Measurements from ENCODE around the gene SF3A2. TPM values are rescaled to one million over a fixed set of nuclear protein-coding genes. Genes with fewer than 3 reads are reported as not detected.

SF3A2 gene
- total RNA-seq, 1 donor from 2014 or later: 28.7 TPM

- peaks cover 97% of the 10 kb centered on the region for H3K36me3 ChIP-seq
- TF ChIP-seq, protein P1, sequence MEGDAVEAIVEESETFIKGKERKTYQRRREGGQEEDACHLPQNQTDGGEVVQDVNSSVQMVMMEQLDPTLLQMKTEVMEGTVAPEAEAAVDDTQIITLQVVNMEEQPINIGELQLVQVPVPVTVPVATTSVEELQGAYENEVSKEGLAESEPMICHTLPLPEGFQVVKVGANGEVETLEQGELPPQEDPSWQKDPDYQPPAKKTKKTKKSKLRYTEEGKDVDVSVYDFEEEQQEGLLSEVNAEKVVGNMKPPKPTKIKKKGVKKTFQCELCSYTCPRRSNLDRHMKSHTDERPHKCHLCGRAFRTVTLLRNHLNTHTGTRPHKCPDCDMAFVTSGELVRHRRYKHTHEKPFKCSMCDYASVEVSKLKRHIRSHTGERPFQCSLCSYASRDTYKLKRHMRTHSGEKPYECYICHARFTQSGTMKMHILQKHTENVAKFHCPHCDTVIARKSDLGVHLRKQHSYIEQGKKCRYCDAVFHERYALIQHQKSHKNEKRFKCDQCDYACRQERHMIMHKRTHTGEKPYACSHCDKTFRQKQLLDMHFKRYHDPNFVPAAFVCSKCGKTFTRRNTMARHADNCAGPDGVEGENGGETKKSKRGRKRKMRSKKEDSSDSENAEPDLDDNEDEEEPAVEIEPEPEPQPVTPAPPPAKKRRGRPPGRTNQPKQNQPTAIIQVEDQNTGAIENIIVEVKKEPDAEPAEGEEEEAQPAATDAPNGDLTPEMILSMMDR (IDR thresholded peaks at IDR 0.05; ENCODE audit: borderline replicate concordance): no peak
- H3K27ac ChIP-seq (replicated peaks): no peak overlapping the region
- no peaks in the 10 kb centered on the region for H3K27me3 ChIP-seq (ENCODE audit: low read depth)
- DNase-seq: no peak
- no peaks in the 10 kb centered on the region for H3K9me3 ChIP-seq (replicated peaks)
- H3K4me3 ChIP-seq: no peak overlapping the region
- peaks cover 14% of the 10 kb centered on the region for H3K4me1 ChIP-seq
- intact Hi-C loops (cut with micrococcal nuclease): no loop called here
Observed at GRCh38 chr19:2223959-2224358, 12.7 kb upstream of the SF3A2 start.

GRCh38 chr19:2224754-2225349 is 11.8 kb upstream of the SF3A2 start:
- TF ChIP-seq, protein P1 (IDR thresholded peaks at IDR 0.05; ENCODE audit: borderline replicate concordance): no peak
- Histone ChIP-seq H3K9me3 (replicated peaks) (no peaks in the 10 kb centered on the region), H3K4me1 (peaks cover 14% of the 10 kb centered on the region), H3K4me3 (no peak overlapping the region), H3K27me3 (ENCODE audit: low read depth) (no peaks in the 10 kb centered on the region), H3K27ac (replicated peaks) (no peak overlapping the region), H3K36me3 (peaks cover 97% of the 10 kb centered on the region)
- DNase-seq: no peak
- intact Hi-C loops (cut with micrococcal nuclease): no loop called here

DNA sequence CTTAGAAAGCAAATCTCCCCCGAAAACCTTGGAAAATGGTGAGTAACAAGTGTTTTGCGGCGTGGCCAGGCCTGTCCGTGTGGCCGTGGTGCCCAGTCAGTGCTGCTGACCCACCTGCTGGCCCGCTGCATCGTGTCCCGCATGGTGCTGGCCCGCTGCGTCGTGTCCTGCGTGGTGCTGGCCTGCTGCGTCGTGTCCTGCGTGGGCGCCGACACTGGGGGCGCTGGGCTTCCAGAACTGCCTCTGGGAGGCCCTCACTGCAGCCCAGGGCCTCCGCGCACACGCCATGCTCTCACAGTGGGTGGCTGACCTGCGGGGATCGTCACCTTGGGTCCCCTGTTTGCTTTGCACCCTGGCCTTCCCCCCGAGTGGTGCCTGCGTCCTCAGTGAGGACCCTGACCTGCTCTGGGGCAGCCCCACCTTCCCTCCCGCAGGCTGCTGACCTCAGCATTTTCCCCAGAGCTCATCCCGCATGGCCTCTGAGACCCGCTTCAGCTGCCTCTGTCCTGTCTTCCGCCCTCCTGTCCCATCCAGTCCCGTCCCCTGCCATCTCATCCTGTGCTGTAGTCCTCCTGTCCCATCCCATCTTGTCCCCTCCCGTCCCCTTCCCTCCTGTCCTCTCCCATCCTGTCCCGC is 11.1 kb upstream of the SF3A2 start:
- TF ChIP-seq, protein P1 (IDR thresholded peaks at IDR 0.05; ENCODE audit: borderline replicate concordance): no peak
- intact Hi-C loops (cut with micrococcal nuclease): no loop called here
- Histone ChIP-seq H3K36me3 (peaks cover 97% of the 10 kb centered on the region), H3K4me1 (peaks cover 14% of the 10 kb centered on the region), H3K27ac (replicated peaks) (no peak overlapping the region), H3K27me3 (ENCODE audit: low read depth) (no peaks in the 10 kb centered on the region), H3K9me3 (replicated peaks) (no peaks in the 10 kb centered on the region), H3K4me3 (no peak overlapping the region)
- no peak for DNase-seq

DNA sequence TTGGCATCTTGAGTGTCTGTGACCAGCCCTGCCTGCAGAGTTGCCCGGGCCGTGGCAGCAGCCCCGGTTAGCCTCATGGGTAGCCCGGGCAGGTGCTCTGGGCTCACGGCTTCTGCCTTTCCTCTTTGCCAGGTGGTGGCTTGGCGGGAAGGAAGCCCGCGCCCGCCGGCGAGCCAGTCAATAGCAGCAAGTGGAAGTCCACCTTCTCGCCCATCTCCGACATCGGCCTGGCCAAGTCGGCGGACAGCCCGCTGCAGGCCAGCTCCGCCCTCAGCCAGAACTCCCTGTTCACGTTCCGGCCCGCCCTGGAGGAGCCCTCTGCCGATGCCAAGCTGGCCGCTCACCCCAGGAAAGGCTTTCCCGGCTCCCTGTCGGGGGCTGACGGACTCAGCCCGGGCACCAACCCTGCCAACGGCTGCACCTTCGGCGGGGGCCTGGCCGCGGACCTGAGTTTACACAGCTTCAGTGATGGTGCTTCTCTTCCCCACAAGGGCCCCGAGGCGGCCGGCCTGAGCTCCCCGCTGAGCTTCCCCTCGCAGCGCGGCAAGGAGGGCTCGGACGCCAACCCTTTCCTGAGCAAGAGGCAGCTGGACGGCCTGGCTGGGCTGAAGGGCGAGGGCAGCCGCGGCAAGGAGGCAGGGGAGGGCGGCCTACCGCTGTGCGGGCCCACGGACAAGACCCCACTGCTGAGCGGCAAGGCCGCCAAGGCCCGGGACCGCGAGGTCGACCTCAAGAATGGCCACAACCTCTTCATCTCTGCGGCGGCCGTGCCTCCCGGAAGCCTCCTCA is 10.4 kb upstream of the SF3A2 start:
- H3K36me3 ChIP-seq: peaks cover 91% of the 10 kb centered on the region
- H3K4me3 ChIP-seq: no peak overlapping the region
- no peak overlapping the region for H3K27ac ChIP-seq (replicated peaks)
- no peaks in the 10 kb centered on the region for H3K27me3 ChIP-seq (ENCODE audit: low read depth)
- H3K4me1 ChIP-seq: peaks cover 13% of the 10 kb centered on the region
- H3K9me3 ChIP-seq (replicated peaks): no peaks in the 10 kb centered on the region
- intact Hi-C loops (cut with micrococcal nuclease): no loop called here
- TF ChIP-seq, protein P1 (IDR thresholded peaks at IDR 0.05; ENCODE audit: borderline replicate concordance): no peak
- DNase-seq: no peak

DNA sequence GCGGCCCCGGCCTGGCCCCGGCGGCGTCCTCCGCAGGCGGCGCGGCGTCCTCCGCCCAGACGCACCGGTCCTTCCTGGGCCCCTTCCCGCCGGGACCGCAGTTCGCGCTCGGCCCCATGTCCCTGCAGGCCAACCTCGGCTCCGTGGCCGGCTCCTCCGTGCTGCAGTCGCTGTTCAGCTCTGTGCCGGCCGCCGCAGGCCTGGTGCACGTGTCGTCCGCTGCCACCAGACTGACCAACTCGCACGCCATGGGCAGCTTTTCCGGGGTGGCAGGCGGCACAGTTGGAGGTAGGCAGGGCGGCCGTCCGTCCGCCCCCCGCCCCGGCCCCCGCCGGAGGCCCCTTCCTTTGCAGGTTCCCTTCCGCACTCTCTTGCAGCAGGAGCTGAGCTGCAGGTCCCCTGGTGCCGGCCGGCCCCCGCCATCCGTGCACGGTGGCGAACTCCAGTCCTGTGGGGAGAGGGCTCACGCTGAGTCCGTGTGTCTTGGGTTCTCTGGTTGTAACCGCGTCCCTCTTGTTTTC is 9.7 kb upstream of the SF3A2 start:
- TF ChIP-seq, protein P1 (IDR thresholded peaks at IDR 0.05; ENCODE audit: borderline replicate concordance): no peak
- Histone ChIP-seq H3K4me1 (peaks cover 13% of the 10 kb centered on the region), H3K4me3 (no peak overlapping the region), H3K36me3 (peaks cover 84% of the 10 kb centered on the region), H3K27me3 (ENCODE audit: low read depth) (no peaks in the 10 kb centered on the region), H3K9me3 (replicated peaks) (no peaks in the 10 kb centered on the region), H3K27ac (replicated peaks) (no peak overlapping the region)
- no peak for DNase-seq
- intact Hi-C loops (cut with micrococcal nuclease): no loop called here

All from left ventricle myocardium inferior (tissue), 1 donor.